ENCODE measurements around the gene FOCAD. TPM values are rescaled to one million over a fixed set of nuclear protein-coding genes. Genes with fewer than 3 reads are reported as not detected.

FOCAD gene
- total and polyA plus RNA-seq, 2 of the 8 experiments (the other 6 are each of a cell fraction or from before 2014, with no cell fraction given), result 22.0 to 38.4 TPM

GRCh38 chr9:20650313-20650712, 33.7 kb upstream of the FOCAD start:
- H2AK5ac ChIP-seq (ENCODE audit: low read depth, low read length), result no peak overlapping the region
- no peaks in the 10 kb centered on the region for H3K27me3 ChIP-seq (replicated peaks in 1 of 4; ENCODE audit: control insufficient read depth in 3 of 4, extremely low read depth in 1 of 4, insufficient read depth in 3 of 4, low read length in 3 of 4)
- no peak overlapping the region for H3K14ac ChIP-seq (ENCODE audit: insufficient read length)
- H2BK20ac ChIP-seq (ENCODE audit: low read length), result no peak overlapping the region
- ChIA-PET POLR2A (ENCODE audit: partially characterized antibody) (interaction anchor here (2.5 kb wide), 1 partner anchor 9 kb away, joined by 13 read pairs; no protein-coding TSS in a partner anchor), CTCF (ENCODE audit: partially characterized antibody) (interaction anchor here (1.6 kb wide), 1 partner anchor 291 kb away, joined by 3 read pairs; no protein-coding TSS in a partner anchor)
- no peak overlapping the region for H4K5ac ChIP-seq (ENCODE audit: insufficient read length, low read depth, low read length)
- no peaks in the 10 kb centered on the region for H3K23me2 ChIP-seq (ENCODE audit: low read depth, low read length)
- no peak overlapping the region for H3K56ac ChIP-seq (replicated peaks; ENCODE audit: insufficient read length, low read depth, low read length)
- no peak overlapping the region for H2BK120ac ChIP-seq (replicated peaks; ENCODE audit: low read depth, low read length)
- H3K9me3 ChIP-seq (ENCODE audit: insufficient read depth in 2 of 2, low read depth in 1 of 2, low read length in 1 of 2), result no peaks in the 10 kb centered on the region
- H2AFZ ChIP-seq (ENCODE audit: low read length), result no peak overlapping the region
- H3K18ac ChIP-seq (ENCODE audit: extremely low read depth, low read length), result no peak overlapping the region
- H3K36me3 ChIP-seq (ENCODE audit: control insufficient read depth in 2 of 4, insufficient read depth in 4 of 4, low read length in 3 of 4), result no peaks in the 10 kb centered on the region
- H3K4me2 ChIP-seq (ENCODE audit: insufficient read depth in 1 of 2, low read depth in 2 of 2, low read length in 2 of 2), result no peak overlapping the region
- H3K4ac ChIP-seq (replicated peaks; ENCODE audit: insufficient read length, low read depth, low read length), result no peak overlapping the region
- no peak overlapping the region for H3K4me3 ChIP-seq (ENCODE audit: extremely low read depth in 1 of 4, insufficient read depth in 2 of 4, low read depth in 3 of 4, low read length in 4 of 4)
- H3K79me1 ChIP-seq (ENCODE audit: low read depth, low read length), result no peaks in the 10 kb centered on the region
- no peak for DNase-seq (ENCODE audit: low read depth in 1 of 2, low spot score in 2 of 2)
- no peaks in the 10 kb centered on the region for H4K20me1 ChIP-seq (replicated peaks in 1 of 2; ENCODE audit: control insufficient read depth in 1 of 2, insufficient read depth in 2 of 2, low read length in 2 of 2)
- no peak for FAIRE-seq
- no peaks in the 10 kb centered on the region for H3K79me2 ChIP-seq (ENCODE audit: control insufficient read depth in 1 of 2, insufficient read depth in 2 of 2, low read length in 2 of 2)
- H2BK12ac ChIP-seq (ENCODE audit: low read depth, low read length), result no peak overlapping the region
- no peak overlapping the region for H2BK15ac ChIP-seq (ENCODE audit: low read length)
- no peak overlapping the region for H3K27ac ChIP-seq (ENCODE audit: low read depth, low read length)
- H4K91ac ChIP-seq (replicated peaks; ENCODE audit: insufficient read length, low read length), result no peak overlapping the region
- H3K23ac ChIP-seq (ENCODE audit: insufficient read length), result no peak overlapping the region
- H4K8ac ChIP-seq (ENCODE audit: extremely low read depth, insufficient read depth, low read length), result no peak overlapping the region
- TF ChIP-seq HDAC2 (IDR thresholded peaks at IDR 0.05; ENCODE audit: borderline replicate concordance in 1 of 2, low read depth in 2 of 2, low read length in 2 of 2) (no peak), CHD1 (IDR thresholded peaks at IDR 0.05; ENCODE audit: low read depth, low read length) (no peak), SUZ12 (IDR thresholded peaks at IDR 0.05; ENCODE audit: low read length) (no peak)
- 85% methylated on average over 4 of the region's 4 CpGs; no CpG with 5 or more reads in 1 of the 2 experiments for WGBS, 2 experiments (ENCODE audit: extremely low coverage in 1 of 2, insufficient coverage in 1 of 2, insufficient read length in 1 of 2, insufficient replicate concordance in 2 of 2, low coverage in 1 of 2, low lambda C conversion rate in 2 of 2, missing lambda C conversion rate in 1 of 2)
- H2BK5ac ChIP-seq (ENCODE audit: low read depth, low read length), result no peak overlapping the region
- no peaks in the 10 kb centered on the region for H3K4me1 ChIP-seq (replicated peaks in 1 of 4; ENCODE audit: control insufficient read depth in 3 of 4, insufficient read depth in 4 of 4, low read length in 3 of 4)
- H3K9ac ChIP-seq (replicated peaks in 1 of 4; ENCODE audit: extremely low read depth in 1 of 4, low read depth in 3 of 4, low read length in 3 of 4), result no peak overlapping the region; a peak in 1 of 7 replicates

Measured in H1 (cell line).